Esophagus muscularis mucosa (tissue), 3 donors: ENCODE measurements around the gene PLEKHA7.

ENCODE experiments used
- CTCF ChIP-seq, 3 experiments: fragments of 200-600 bp in 2 of 3; fragments of 450-650 bp in 1 of 3; sonication (generic) in 2 of 3; IDR thresholded peaks; one replicate each; pipeline ENCODE4 v1.5.1; 2017 to 2019; ENCODE audit warnings: antibody characterized with exemption in 3 of 3, mild to moderate bottlenecking in 2 of 3, moderate library complexity in 1 of 3
- POLR2AphosphoS5 ChIP-seq, 2 donors: sonication (generic); formaldehyde crosslinking; IDR thresholded peaks; one replicate each; pipeline ENCODE4 v1.6.1; 2017; ENCODE audit warnings: antibody characterized with exemption in 2 of 2

- TF ChIP-seq CTCF (IDR thresholded peaks at IDR 0.05) (no peak), POLR2AphosphoS5 (IDR thresholded peaks at IDR 0.05) (no peak)
Measured at GRCh38 chr11:16813126-16813525, 201.1 kb downstream of the PLEKHA7 start.
